CD4-positive, alpha-beta T cell treated with Interleukin-17A for 4 hours (primary cell): ENCODE data around the gene MIOX.

ENCODE experiments used
- DNase-seq: peaks from one replicate; pipeline ENCODE4 v3.0.0-alpha.2; 2020; ENCODE audit warnings: mixed read lengths

Gene MIOX

DNA sequence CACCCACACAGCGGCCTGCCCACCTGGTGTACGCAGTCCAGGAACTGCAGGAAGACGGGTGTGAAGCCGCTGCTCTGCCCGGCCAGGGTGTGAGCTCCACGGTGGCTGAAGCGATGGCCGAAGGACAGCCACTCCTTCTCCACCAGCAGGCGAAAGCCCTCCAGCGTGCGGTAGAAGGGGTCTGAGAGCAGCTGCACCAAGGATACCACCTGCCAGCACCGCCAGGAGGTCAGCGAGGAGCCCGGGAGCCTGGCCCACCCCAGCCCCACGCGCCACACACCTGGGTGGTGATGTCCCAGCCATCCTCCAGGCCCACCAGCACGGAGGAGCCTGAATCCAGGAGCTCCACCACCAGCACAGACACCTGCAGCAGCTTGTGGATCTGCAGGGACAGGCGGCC lies 31.5 kb upstream of the MIOX start:
- no peak for DNase-seq

DNA sequence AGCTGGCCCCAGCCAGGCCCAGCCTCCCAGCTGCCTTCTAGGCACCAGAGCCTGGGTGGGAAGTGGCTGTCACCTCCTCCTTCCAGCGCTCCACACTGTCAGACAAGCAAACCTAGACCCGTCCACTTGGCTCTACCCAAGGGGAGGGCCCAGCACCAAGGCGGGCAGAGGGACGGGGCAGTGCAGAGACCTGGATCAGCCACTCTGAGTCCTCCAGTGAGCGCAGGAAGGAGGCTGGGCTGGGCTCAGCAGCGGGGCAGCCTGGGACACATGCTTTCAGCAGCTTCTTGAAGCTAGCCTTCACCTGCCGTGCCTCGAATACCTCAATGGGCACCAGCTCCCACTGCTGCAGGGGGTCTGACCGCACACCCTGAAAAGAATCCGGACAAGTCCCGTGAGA lies 30.6 kb upstream of the MIOX start:
- no peak for DNase-seq

DNA sequence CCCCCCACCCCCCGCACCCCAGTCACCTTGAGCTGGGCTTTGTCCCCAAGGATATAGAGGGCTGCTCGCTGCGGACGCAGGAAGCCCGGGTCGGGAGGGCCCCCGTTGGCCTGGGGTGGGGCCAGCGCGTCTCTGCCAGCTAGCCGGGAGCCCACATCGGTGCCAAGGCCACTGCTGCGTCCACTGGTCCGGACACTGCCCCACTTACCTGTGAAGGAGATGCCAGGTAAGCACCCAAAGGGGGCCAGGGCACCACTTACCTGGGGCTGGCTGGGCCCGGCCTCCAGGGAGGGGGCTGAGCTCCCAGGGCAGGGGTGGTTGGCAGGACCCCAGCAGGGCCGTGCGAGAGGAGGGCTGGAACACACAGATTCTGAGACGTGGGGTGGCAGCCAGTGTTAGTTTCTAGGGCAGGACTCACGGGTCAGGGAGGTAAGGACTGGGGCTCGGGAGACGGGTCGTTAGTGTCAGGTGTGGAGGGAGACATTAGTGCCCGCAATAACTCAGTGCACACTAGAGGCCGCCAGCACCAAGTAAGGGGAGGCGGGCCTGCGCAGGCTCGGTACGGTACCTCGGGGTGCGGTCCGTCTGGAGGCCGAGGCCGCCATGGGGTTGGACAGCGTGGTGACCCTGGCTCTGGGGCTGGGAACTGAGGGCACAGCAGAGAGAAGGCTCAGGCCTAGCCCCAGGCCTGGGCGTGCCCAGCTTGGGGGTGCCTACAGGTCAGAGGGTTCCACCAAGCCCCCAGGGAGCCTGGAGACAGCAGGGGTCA lies 30.0 kb upstream of the MIOX start:
- peak; percentile 38 for DNase-seq

DNA sequence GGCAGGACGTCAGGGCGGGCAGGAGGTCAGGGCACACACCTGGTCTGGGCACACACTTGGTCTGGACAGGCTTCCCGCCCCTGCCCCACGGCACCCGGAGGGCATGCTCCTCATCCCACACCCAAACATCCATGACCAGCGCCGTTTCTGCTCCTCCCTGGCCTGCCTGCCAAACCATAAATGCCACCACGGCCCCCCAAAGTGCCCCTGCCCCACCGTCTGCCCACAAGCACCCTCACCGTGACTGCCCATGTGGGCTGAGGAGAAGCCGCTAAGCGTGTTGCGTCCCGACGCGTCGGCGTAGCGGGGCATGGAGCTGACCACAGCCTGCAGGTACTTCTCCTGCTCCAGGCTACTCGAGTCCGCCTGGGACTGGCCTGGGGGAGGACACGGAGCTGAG lies 27.6 kb upstream of the MIOX start:
- DNase-seq: no peak

DNA sequence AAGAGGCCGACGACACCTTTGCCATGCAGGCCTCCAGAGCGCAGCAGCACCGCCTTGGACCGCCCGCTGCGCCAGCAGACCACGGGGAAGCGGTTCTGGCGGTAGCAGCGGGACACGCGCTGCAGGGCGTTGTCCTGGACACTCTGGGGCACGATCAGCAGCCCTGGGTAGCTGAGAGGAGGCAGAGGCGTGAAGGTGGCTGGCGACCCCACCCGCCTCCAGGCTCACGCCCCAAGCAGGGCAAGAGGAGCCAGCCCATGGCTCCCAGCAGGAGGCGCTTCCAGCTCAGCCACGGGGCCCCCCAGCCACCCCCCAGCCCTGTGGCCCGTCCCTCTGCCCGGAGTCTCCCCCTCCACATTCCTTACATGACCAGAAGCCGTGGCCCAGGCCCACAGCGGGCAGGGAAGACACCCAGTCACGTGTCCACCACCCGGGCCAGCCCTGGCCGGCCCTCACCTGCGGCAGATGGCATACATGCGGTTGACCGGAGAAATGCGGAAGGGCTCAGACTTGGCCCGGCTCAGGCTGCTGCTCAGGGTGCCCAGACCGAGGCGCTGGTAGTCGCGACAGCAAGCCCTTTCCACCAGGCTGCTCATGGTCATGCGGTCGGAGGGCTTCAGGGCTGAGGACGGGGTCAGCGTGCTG lies 27.0 kb upstream of the MIOX start:
- DNase-seq: peak; percentile 38

DNA sequence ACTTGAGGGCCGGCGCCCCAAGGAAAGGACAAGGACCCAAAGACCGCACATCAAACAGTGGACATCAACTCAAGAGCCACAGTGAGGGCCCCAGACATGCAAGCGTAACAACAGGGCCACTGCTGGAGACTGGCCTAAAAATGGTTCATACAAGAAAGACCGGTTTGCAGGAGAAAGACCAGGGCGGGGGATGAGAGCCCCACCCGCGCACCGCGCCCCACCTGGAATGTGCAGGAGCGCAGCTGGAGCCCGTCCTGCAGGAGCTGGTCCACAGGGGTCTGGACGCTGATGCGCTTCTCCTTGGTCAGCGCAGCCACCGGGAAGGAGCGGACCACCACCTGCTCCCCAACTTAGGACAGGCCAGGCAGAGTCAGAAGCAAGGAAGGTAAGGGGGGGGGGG lies 25.7 kb upstream of the MIOX start:
- no peak for DNase-seq

DNA sequence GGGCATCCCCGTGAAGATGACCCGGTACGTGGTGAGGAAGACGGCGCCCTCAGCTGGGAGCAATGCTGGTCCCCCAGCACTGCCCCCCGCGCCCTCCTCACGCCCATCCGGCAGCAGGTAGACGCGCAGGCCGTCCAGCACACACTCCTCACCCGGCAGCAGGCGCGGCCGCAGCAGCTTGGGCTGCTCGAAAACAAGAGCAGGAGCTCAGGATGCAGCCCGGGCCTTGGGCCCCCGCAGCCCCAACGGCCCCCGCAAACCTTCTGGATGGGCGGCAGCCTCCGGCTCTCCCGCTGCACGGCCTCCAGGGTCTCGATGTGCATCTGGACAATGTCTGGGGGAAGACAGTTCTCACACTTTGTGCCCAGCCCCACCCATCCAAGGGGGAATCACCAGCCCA lies 25.1 kb upstream of the MIOX start:
- no peak for DNase-seq

DNA sequence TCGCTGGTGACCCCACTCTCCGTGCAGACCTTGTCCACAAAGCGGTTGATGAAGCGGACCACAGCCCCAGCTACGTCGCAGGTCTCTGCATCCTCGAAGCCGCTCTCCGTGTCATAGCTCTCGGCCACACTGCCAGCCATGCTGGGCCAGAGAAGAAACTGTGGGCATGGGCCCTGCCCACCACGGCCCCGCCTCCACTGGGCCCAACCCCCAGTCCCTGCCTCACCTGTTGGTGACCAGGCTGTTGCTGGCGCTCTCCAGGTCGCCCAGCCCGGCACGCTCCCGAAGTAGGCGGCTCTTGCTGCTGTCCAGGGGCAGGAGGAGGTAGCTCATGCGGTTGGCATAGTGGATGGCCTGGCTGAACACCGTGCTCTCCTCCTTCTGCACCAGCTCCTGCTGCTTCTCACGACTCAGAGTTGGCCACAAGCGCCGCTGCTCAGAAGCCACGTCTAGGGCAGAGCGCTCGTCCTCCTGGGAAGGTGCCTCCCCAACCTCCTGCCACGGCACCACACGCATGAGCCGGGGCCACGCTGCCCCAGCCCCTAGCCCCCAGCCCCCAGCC lies 24.6 kb upstream of the MIOX start:
- DNase-seq: no peak

DNA sequence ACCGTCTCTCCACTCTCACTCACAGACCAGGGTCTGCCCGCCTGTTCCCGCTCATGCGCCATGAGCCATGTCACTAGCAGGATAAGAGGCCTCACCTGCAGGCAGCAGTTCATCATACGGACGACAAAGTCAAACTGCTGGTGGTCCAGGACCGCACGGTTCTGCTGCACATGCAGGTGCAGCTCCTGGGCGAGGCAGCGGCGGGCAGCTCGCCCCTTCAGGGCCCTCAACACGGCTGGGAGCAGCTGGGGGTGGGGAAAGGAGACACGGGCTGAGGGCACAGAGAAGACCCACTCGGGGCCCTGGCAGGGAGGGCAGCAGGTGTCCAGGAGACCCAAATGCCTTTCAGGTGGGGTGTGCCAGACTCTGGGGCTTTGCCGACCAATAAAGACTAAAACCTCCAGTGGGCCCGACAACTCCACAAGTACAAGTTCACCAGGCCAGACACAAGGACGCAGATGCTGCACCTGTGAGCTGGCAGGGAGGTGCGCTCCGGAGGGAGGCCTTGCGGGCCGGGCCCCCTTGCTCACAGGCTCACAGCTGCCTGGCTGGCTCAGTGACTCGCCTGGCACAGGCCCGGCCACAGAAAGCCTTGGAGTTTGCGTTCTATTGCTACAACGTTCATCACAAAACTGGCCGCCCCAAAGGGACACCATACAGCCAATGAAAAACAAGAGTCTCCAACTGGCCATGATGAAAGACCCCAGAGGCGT lies 23.3 kb upstream of the MIOX start:
- no peak for DNase-seq

DNA sequence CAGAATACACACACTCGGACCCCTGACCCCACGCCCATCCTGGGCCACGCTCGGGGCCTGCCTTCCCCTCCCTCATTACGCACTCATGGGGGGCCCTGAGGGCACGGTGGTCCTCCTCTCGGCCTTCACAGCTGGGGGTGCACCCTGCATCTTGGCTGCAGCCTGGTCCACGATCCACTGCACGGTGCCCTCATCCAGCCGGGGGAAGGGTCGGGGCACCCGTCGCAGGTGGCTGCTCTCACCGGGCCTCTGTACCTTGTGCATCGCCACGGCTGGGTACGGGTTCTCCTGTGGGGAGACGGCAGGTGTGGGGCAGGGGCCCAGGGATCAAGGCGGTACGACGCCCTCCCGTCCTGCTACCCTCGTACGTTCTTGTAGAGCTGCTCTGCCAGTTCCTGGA lies 22.2 kb upstream of the MIOX start:
- no peak for DNase-seq

DNA sequence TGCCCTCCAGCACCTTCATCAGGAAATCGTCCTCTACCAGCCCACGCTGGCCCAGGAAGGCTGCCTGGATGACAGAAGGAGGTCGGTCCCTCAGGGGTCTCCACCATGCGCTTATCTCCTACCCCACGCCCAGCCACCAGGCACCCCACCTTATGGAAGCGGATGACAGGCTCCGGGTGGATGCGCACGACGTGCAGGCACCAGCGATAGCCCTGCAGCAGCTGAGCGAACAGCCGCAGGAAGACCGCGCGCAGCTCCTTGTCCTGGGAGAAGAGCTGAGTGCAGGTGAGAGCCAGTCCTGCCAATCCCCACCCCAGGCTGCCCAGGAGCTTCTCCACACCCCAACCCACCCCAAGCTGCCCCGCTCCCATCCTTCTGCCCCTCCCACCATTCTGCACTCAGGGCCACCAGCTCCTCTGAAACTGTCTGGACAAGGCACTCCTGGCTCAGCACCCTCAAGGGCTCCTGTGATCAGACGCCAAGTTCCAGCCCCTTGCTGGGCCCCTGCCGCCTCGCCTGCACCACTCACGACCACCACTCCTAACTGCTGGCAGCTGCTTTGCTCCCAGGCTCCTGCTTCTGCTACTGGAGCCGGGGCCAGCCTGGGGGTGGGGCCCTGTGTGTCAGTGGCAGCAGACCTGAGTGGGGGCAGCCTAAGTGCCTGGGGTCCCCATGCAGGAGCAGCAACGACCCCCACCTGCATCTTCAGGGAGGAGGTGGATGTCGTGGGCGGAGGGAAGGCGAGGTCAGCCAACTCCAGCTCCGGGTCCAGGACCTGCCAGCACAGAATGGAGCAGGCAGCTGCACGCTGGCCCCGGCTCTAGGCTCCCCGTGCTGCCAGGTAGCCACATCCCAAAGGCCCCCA lies 21.4 kb upstream of the MIOX start:
- DNase-seq: no peak

DNA sequence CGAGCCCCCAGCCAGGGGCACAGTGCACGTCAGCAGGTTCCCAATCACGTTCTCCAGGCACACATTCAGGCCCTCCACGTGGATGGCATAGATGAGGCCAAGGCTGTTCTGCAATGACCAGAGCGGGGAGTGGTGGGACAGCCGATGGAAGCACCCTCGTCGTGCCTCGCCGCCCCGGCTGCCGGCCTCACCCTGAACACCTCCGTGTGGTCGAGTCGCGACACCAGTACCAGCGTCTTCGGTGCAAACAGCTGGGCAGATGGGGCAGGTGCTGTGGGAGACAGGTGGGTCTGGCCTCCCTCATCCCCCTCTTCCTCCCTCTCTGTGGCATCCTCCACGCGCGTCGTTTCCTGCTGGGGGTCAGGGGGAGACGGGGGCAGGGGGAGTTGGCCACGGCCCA lies 19.3 kb upstream of the MIOX start:
- no peak for DNase-seq

DNA sequence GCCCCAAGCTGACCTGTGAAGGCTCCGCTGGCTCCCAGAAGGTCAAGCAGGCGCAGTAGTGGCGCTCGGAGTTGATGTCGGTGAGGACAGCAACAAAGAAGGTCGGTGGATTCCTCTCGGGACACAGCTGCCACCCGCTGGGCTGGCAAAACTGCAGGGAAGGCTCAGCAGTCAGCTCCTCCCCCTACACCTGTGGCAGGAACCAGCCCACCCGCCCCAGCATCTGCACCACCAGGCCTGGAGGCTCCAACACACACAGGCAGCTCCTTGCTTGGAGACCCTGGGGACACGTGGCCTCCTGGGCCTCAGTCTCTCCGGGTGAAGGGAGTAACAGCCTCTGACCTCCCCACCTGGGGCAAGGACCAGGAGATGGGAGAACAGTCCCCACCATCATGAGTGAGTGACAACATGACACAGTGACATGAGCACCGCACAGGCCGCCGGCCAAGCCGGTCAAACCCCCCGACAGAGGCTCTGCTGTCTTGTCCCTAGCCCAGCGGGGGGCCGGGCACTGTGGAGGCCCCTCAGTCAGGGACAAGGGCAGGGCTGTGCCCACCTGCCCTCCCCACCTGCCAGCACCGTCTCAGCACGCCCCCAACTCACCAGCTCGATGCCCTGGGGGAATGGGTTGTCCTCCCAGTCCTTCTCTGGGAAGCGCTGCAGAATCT lies 18.8 kb upstream of the MIOX start:
- DNase-seq: no peak

DNA sequence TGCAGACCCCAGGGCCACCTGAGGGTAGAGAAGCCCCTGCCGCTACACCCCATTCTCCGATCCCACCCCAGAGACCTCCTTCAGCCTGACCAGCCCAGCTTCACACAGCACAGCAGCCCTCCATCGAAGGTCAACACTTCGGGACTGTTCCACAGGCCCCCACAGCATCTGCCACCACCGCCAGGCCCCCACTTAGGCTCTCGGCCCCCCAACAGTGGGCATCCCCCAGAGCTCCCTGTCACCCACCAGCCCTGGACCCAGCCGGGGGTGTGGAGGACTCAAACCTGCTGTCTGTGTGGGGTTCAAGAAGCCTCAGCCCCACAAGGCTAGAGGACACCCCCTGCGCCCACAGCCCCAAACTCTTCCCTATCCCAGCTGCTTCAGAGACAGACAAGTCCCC lies 18.0 kb upstream of the MIOX start:
- DNase-seq: no peak

DNA sequence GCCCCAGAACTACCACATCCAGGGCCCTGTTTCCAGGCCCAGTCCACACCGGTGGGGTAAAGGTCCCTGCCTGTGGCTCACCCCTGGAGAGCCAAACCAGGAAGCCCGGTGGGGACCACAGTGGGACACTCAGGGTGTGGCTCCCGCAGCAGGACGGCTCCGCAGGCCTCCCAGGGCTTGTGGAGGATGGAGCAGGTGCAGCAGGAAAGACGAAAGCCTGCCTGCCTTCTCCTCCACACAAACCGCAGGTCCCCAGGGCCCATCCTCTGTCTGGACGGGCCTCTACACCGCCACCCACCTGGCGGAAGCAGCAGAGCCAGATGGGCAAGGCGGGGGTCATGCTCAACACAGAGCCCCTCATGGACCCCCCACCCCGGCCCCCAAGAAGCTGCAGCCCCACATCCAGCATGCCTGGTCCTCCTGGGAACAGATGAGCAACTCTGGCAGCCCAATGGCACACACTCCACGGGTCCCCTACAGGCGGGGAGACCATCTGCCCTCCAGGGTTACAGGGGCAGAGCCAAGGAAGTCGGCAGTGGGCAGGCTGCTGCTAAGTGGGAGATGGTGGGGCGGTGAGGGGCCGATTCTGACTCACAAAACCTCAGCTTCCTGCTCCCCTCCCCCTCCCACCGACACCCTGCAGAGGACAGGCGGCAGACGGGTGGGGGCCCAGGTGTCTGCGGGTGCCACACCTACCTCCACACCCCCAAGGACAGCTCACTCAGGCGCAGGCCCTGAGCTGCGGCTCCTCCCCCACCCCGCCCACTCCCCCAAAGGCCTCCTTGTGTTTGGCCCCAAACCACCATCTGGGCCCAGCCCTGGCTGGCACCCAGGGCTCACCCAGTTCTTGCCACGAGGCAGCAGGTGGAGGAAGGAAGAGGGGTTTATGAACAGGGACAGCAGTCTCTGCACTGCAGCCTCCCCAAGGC lies 17.0 kb upstream of the MIOX start:
- peak; percentile 100 for DNase-seq

DNA sequence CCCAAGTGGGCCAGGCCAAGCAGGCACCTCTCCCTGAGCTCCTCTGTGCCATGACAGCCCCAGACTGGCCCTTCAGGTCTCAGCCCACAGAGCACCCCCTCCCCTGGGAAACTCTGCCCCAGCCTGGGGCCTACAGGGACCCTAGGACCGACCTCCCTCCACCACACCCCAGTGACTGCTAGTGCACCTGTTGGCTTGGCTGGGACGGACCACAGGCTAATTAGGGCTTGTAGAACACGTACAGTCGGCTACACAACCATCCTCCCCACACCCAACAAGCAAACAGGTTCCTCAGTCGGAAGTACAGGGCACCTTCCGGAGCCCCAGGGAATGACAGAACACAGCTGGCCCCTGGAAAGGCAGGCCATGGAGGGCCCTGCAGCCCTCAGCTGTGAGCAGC lies 16.2 kb upstream of the MIOX start:
- no peak for DNase-seq

DNA sequence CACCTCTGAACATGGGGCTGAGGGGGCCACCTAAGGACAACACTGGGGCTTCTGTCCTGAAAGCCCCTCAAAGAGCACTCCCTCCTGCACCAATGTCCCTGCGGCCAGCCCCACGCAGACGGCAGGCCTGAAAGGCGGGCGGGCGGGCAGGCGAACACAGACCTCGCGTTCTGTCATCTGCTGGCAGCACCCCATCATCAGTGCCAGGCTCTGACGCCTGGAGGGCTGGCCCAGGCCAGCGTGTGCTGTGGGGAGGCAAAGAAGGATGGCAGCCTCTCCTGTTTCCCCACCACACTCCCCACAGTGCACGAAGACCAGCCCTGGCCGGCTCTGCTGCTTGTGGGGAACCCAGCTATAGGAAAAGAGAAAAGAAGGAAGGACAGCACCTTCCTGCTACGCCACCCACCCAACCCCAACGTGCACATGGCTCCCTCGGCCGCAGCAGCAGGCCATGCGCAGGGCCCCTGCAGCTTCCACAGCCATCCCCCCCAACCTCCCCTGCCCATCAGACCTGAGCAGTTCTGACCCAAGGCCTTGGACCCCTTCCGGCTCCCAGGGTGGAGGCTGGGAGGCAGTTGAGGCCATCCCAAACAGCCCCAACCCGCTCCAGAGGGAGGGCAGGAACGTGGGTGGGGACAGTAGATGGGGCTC lies 15.3 kb upstream of the MIOX start:
- DNase-seq: no peak

DNA sequence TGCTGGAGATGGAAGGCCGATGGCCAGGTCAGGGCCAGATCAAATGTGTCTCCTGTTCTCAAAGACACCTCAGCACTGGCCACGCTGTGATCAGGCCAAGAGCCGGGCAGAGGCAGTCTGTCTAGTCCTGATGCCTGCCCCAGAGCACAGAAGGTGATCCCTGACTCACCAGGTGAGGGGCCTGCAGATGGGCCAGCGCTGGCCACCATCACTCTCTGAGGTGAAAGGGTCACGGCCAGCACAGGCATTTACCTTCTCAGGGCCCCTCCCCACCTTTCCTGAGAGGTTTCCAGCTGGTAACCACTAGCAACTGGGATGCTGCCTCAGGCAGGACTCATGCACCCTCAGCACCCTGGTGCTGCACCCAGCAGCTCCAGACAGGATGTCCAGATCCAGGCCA lies 14.7 kb upstream of the MIOX start:
- DNase-seq: no peak

DNA sequence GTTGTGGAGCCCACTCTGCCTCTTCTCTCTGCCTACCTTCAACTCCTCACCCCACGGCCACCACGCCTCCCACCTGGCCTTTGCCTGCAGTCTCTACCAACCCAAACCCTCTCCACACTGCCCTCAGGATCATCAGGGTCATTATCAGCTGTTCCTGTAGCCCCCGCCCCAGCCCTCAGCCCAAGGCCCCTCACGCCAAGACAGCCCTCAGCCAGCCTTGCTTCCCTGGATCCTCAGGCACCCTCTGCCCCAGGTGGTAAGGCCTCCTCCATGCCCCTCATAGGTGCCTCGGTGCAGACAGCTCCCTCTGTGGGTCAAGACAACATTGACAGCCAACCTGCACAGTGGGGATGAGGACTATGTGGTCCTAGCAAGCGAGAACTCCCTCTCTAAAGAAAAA lies 13.6 kb upstream of the MIOX start:
- peak; percentile 65 for DNase-seq

DNA sequence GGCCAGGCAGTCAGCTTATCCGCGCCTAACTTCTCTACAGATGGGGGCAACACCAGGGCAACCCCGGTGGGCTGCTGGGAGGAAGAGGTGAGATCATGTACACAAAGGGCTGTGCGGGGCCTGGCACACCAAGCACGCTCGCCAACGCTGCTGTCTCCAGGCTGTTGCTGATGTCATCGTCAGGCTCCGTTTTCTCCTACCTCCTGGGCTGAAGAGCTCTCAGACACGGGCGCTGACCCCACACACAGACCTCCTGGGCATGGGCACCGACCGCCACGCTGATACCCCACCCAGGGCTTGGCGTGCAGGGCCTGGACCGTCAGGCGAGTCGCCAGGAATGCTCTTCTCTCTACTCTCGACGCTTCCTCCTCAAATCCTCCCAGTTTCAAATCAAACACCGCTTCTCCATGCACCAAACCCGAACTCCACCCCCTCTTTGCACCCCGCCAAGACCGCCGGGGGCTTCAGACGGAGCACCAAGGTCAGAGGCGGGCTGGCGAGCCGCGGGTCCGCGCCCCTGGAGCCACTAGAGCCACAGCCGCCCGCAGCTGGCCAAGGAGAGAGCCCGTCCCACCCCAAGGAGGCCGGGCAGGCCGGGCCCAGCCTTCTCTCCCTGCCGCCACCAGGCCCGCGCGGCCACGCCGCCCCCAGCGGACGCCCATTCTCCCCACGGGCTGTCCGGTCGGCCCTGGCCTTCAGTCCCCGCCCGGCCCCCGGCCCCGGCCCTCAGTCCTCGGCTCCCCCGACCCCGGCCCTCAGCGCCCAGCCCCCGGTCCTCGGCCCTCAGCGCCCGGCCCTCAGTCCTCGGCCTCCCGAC lies 12.6 kb upstream of the MIOX start:
- DNase-seq: peak; percentile 54
